Erythroblast (primary cell): ENCODE results near the gene GNA12.

Experiments
- DNase-seq, 2 experiments: peaks; one replicate each; lab custom pipeline; 2025; lab: John Stamatoyannopoulos, UW
- GATA1 ChIP-seq: IDR thresholded peaks from 2 replicates; pipeline ENCODE4 v1.6.1; 2011; ENCODE audit warnings: low read depth, mild to moderate bottlenecking, control low read depth, low read length, moderate library complexity
- POLR2A ChIP-seq: IDR thresholded peaks from 2 replicates; pipeline ENCODE4 v1.6.1; 2011; ENCODE audit warnings: mild to moderate bottlenecking, low read length

GNA12 gene

GRCh38 chr7:2803342-2803692 is 40.8 kb downstream of the GNA12 start:
- TF ChIP-seq POLR2A, result no peak
- DNase-seq, result no peak

- TF ChIP-seq POLR2A, result no peak
- no peak for TF ChIP-seq GATA1
- DNase-seq, result no peak
Observed at GRCh38 chr7:2802504-2803341, 41.4 kb downstream of the GNA12 start.

- TF ChIP-seq GATA1 (no peak), POLR2A (no peak)
- DNase-seq, result no peak
Observed at GRCh38 chr7:2802101-2802500, 42.0 kb downstream of the GNA12 start.

GRCh38 chr7:2800931-2801688 is 43.0 kb downstream of the GNA12 start:
- TF ChIP-seq GATA1, result no peak
- TF ChIP-seq POLR2A, result no peak
- peak; percentile 52 to 53 for DNase-seq

- TF ChIP-seq POLR2A, result no peak
- TF ChIP-seq GATA1, result no peak
- no peak for DNase-seq
Observed at GRCh38 chr7:2800220-2800930, 43.7 kb downstream of the GNA12 start.

- DNase-seq, result peak; percentile 83 to 85
- TF ChIP-seq GATA1 (no peak), POLR2A (no peak)
Observed at GRCh38 chr7:2799253-2799652, 44.9 kb downstream of the GNA12 start.

- no peak for DNase-seq
- no peak for TF ChIP-seq GATA1
- TF ChIP-seq POLR2A, result no peak
Observed at GRCh38 chr7:2798669-2799068, 45.4 kb downstream of the GNA12 start.

- no peak for TF ChIP-seq GATA1
- no peak for TF ChIP-seq POLR2A
- no peak for DNase-seq
Observed at GRCh38 chr7:2796358-2797352, 47.5 kb downstream of the GNA12 start.

- DNase-seq, result no peak
Observed at GRCh38 chr7:2795906-2796305, 48.2 kb downstream of the GNA12 start.

GRCh38 chr7:2794836-2795636 is 49.1 kb downstream of the GNA12 start:
- no peak for TF ChIP-seq GATA1
- no peak for TF ChIP-seq POLR2A
- DNase-seq, result no peak

More at GRCh38 chr7:2795906-2796305, 48.2 kb downstream of the GNA12 start:
- TF ChIP-seq GATA1, result no peak

GRCh38 chr7:2792856-2793487 is 51.1 kb downstream of the GNA12 start:
- no peak for DNase-seq
- TF ChIP-seq POLR2A, result no peak
- TF ChIP-seq GATA1, result no peak

- no peak for TF ChIP-seq GATA1
- TF ChIP-seq POLR2A, result no peak
- no peak for DNase-seq
Observed at GRCh38 chr7:2792235-2792634, 51.9 kb downstream of the GNA12 start.
